Limb (tissue), 2 donors: ENCODE data around the gene PRDM5.

Experiments
- DNase-seq, 2 donors: peaks; one replicate each; pipeline ENCODE4 v3.0.0-alpha.2; 2016; ENCODE audit errors: extremely low spot score in 2 of 2

The PRDM5 gene

DNA sequence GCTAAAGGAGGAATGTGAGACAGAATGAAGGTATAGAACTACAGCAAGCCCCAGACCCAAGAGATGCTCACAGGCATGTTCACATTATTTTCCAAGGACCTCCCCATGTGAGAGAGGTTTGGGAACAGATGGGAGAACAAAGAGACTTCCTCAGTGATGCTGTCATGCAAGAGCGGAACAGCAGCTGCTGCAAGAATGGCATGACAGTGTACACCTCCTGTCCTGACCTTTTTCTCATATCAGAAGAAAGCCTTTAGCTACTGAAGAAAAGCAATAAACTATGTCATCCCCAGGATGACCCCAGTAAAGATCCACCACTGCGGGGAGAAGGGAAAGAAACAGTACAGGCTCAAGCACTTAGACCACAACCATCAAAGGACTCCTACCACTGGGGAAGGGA is 7.2 kb downstream of the PRDM5 start:
- DNase-seq: no peak

DNA sequence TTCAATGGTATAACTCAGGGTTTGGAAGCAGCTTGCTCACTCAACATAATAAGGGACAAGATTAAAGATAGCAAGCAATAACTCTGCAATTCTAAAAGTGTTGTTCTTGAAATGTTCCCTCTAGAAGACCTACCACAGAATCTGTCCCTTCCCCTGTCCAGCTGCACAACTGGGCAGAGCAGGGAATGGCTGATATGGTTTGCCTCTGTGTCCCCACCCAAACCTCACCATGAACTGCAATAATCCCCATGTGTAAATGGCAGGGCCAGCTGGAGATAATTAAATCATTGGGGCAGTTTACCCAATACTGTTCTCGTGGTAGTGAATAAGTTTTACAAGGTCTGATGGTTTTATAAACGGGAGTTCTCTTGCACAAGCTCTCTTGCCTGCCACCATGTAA is 19.1 kb downstream of the PRDM5 start:
- no peak for DNase-seq

DNA sequence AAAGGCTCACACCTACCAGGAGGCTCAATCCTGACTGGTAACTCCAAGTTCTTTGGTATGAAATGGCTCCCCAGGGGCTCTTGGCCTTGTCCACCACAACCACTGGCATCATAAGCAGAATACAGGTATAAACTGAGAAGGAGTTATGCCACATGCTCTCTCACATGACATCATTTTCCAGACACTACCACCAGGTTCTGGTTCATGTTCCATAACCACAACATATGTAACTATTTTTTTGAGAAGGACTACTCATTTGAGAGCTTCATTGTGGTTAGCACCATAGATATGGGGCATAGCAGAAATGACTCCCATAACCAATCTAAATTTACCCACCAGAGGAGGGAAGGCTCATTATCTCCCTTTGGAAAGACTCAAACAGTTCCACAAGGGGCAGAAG is 19.6 kb downstream of the PRDM5 start:
- no peak for DNase-seq

DNA sequence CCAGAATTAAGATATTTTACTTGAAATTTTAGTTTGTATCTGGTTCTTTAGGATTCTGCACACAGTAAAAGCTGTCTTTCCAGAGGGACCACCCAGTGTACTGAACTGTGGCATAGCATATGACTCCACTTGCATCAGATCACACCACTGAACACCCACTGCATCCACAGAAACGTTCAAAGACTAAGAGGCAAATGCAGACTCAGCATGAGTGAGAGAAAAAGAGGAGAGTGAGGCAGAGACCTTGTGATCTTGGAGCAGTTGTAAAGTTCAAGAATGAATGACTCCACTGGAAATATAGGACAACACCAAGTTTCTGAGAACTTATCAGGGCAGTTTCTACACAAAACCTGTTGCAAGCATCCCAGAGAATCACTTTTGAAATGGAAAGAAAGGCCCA is 20.8 kb downstream of the PRDM5 start:
- no peak for DNase-seq

DNA sequence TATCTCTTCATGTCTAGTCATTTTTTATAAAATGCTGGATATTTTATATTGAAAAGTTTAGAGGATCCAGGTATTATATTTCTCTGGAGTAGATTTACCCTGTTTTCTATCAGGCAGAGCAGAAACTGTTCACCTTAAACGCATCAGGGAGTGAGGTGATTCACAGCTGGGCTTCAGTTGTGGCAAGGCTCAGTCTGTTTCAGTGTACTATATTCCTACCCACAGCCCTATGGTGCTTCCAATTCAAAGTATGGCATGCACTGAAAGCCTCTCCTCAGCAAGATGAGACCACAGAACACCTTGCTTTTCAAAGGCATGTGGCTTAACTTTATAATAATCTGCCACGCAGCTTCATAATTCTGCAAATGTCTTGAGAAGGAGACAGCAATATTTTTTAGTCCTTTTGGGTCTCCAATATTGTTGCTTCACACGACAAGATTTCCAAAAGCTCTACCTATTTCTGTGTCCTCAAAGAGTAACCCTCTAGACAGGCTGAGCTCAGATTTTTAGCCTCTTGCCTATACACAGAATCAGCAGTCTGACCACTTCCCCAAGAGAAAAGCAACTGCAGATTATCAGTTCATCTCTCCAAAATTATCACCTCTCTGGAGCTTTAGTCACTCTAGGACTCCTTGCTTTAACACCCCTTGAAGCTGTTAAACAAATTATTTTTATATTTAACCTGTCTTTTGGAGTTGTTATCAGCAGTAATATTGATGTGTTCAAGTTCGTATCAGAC is 24.4 kb downstream of the PRDM5 start:
- DNase-seq: no peak

DNA sequence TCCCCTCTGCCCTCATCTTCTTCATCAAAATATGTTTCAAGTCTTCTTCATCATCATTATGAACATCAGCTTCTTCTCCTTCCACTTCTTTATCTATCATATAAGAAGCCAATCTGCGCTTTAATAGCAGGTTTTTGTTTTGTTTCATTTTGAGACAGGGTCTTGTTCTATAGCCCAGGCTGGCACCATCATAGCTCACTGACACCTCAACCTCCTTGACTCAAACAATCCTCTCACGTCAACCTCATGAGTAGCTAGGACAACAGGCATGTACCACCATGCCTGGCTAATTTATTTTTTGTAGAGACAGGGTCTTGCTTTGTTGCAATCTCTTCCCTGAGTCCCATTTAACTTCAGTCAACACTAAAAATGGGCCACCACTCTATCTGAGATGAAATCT is 27.0 kb downstream of the PRDM5 start:
- no peak for DNase-seq

DNA sequence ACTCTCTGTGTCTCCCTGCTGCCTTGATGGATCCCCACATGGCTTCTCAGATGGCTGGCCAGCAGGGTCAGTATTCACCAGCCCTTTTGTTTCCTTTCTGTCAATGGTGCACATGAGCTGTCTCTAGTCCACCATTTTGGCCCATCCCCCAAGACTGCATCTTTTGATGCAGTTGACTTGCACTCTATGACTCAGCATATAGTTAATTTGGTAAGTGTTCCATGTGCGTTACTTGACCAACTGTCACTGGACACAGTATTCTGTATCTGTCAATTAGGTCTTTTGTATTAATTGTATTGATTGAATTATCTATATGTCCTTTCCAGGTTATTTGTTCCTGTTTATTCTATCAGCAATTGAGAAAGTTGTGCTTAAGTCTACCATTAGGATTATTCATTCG is 29.2 kb downstream of the PRDM5 start:
- DNase-seq: no peak

DNA sequence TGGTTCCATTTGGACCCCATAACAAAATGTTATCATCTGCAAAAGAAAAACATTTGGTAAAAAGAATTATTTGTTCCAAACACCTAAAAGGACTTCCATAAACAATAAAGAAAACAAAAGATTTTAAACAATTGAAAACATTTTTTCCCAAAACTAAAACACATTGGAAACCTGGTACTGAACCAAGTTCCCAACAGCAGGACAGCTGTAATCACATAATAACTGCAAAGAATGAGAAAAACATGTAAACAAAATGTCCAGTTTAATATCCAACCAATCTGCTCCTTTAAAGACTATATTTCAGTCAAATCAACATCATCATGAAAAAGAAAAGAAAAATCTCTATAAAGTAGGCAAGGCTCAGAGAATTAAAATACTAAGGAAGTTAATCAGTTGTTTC is 36.3 kb downstream of the PRDM5 start:
- DNase-seq: no peak

DNA sequence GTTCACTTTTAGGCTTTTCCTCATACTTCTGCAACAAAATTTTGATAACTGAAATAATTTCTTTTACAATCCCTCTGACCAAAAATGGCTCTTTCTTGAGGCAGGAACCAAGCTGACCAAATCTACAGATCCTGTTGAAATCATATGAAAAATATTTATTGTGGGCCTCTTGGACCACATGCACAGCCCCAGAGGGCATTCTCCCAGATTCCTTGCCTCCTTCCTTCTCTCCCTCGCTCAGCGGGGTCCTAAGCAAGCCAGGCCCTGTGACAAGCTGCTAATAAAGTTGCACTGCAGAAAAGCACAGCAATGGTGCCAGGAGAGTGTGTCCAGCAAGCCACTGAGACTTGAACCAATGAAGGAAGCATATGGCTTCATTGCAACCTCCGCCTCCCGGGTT is 40.7 kb downstream of the PRDM5 start:
- DNase-seq: no peak

DNA sequence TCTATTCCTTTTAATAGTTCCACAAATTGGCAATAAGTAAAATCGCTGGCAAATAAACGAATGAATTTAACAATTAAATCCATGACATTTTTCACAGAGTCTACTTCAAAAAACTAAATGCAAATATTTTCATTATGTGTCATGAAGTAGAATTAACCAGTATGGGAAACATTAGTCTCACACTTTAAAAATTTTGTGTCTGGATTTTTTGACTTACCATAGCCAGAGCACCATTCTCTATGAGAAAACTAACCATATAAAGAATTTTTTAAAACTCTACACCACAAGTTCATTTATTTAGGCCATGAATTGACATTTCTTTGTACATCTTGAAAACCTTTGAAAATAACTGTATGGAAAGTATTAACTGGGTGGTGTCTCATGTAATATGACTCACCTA is 41.2 kb downstream of the PRDM5 start:
- DNase-seq: no peak

DNA sequence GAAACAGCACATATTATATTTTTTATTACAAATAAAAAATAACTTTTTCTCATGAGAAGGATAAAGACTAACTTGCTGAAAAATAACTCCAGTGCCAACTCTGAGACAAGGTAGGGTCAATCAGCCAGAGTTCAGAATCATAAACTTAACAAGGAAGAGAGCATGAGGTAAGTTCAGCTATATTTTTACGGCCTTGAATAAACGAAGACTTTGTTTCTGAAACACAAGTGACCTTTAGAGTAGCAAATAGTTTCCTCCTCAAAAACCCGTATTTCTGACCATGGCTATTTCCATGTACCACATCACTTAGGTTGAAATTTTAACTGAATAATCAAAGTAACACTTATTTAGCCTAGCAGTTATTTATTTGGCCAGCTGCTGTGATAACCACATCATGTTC is 45.5 kb downstream of the PRDM5 start:
- no peak for DNase-seq

DNA sequence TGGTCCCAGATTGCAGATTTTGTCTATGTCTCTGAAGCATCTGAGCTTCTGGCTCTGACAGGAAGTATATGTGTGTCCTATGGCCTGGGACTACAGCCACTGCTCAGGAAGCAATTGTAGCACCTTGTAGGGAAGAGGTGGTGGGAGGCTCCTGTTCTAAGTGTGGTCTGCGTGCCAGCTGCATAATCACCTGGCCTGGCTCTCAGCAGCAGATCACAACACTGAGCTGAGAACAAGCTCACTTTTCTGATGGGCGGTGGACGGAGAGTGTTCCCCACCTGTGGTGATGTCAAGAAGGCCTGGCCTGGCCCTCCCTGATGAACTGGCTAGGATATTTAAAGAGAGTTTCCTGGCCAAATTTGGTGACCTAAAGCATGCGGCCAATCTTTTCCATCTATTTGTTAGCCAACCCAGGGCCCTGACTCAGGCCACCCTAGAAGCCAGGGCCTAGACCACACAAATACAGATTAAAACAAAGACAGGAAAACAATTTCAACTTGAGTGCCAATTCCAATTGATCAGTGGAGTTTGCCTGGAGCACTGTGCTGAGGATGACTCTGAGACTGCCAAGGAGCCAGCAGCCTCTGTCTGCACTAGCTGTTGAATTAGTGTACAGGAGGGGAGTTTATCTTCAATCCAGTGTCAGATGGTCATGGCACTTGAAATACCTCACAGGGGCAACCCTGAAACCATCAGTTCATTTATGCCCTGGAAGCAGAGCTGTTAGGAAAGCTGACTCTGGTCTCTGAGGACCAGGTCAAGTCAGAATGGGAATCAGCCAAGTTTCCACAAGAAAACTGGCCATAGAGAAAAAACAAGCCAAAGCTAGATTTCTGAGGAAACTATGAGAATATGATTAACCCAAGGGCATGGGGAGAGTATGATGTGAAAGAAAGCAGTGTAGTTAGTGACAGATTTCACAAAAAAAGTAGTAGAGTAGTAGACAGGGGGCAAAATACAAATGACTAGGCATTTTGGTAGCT is 47.4 kb downstream of the PRDM5 start:
- DNase-seq: no peak

DNA sequence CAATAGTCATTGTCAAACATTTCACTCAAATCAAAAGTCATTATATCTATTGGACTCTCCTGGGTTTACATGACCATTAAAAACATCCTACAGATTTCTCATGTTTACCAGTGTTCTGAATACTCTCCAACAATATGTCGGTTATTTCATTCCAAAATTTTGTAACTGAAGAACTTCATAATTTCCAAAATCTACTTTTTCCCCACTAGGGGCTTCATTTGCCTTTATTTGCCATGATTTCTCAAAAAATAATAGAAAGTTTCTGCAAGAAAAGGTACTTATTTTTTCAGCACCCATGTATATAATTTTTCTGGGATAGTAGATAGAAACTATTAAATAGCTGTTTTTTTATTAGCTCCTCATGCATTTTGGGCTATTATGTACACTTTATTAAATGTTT is 49.0 kb downstream of the PRDM5 start:
- DNase-seq: no peak

DNA sequence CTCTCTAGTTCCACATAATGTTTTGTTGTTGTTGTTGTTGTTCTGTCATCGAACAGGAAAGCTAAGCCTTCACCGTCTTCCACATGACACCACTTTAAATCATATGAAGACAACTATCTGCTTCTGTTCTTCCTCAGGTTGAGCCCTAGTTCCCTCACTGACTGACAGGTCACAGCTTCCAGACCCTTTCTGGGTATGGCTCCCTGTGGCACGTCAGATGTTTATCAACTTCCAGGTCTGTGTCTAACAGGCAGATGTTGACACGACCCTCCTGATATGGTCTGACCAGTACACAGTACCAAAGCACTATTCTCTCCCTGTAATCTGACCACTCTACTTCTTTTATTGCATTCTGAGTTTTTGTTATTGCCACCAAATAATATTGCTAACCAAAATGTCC is 51.4 kb downstream of the PRDM5 start:
- no peak for DNase-seq

DNA sequence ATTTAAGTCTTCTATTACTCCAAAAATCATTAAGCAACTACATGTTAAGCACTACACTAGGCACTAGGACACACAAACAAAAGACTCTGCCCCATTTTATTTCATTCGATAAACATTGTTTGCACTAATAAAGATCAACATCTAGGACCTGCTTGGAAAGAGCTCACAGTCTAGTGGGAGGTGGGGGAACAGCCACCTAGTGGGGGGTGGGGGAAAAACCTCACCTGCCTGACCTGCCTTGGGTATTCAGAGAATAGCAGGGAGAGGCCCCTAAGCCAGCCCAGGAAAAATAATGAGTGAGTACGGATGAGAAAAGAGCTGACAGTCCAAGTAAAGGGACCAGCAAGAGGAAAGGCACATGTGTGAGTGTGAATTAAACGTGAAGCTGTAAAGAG is 52.2 kb downstream of the PRDM5 start:
- no peak for DNase-seq

DNA sequence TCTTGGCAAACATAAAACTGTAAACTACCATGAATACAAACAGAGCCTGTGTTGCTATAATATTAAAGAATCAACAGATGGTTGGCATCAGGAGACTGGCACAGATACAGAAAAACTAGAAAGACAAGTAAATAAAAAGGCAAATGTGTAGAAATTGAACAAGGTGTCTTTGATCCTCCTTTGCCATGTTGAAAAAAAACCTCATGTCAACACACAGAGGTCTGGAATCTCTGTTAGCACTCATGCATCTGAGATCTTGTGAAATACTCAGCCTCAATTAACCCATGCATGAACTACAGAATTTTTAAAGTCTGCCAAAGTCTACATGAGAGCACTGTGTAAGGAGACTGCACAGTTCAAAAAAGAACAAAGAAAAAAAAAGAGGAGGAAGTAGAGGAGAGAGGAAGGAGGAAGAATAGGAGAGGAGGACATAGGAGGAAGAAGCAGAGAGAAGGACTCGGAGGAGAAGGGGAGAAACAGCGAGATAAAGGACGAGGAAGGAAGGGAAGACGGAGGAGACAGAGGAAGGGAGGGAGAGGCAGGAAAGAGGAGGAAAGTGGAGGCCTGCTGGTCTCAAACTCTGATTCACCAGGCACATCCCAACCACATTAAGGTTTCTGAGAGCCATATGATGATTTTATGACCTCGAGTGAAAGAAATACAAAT is 52.8 kb downstream of the PRDM5 start:
- no peak for DNase-seq

DNA sequence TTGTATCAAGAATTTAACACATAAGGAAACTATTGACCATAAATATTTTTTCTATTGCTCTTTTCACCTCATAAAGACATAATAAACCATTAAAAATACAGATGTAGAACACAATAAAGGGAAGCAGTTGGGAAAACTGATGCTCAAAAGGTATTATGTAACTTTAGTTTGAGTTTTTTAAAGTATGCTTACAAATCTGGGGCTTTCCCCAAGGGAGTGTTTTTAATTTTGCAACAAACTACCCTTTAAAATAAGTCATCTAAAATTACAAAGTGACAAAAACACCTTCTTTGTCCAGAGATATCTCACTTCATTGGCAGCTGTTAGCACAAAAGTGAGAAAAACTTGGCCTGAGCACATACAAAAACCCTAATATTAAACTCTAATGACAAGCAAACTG is 55.0 kb downstream of the PRDM5 start:
- DNase-seq: no peak

DNA sequence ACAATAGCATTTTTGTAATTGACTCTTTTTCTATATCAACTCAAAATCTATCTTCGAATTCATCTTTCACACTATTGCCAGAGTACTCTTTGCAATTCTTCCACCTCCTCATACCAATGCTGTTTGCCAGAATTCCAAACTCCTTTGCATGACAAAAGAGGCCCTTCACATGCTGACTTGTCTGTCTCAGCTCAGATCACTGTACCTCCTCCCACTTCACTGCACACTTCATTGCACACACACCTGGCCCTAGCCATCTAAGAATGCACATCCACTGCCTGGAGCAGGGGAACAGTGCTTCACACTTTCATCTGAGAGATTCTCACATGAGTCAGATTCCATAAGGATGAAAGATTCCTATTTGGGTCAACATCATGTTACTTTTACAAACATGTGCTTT is 56.5 kb downstream of the PRDM5 start:
- DNase-seq: no peak

DNA sequence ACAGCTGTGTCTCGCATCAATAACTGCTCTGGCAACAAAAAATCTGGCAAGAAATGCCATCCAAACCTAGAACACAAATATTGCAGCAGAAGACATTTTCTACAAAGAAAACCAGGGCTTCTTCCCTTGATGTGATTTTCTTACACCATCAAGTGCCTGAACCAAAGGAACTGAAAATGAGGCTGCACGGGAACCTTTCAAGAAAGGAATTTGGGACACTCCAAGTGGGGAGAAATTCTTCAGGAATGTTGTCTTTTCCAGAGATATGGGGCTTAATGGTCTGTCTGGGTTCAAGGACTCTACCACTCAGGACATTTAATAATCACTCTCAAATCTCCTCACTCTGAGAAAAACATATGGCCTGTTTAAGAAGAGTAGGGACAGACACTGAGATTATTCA is 57.6 kb downstream of the PRDM5 start:
- no peak for DNase-seq

DNA sequence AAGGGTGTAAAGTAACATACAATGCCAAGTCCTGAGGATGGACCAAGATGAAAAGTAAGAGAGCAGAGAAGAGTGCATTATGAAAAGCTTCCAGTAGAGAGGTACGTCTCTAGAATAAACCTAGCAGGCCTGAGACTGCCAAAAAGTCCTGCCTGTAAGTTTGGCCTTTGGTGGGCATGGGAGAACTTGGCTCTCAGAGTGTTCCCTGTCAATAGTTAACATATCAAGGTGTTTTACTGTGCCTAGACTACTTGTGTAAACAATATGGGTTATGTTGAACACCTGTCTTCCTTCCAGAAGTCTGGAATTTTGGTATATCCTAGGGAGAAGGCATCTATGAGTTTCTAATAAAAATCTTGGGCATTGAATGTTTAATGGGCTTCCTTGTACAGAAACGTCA is 60.1 kb downstream of the PRDM5 start:
- DNase-seq: no peak

DNA sequence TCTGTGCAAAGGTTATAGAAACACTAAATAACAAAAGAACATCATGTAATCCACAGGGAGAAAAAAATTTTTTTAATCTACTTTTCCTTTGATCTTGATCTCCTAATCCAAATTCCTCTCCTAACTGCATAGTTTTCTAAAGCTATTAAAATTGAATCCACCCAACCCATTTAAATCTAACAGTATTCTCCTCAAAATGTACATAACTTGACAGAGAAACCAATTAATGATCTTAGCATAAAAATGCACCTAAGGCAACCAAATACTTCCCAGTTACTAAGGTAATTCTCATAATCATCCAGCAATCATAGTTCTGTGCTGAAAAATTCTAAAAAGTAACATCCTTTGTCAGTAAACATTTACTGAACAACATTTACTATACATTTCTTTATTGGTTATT is 60.7 kb downstream of the PRDM5 start:
- DNase-seq: no peak

DNA sequence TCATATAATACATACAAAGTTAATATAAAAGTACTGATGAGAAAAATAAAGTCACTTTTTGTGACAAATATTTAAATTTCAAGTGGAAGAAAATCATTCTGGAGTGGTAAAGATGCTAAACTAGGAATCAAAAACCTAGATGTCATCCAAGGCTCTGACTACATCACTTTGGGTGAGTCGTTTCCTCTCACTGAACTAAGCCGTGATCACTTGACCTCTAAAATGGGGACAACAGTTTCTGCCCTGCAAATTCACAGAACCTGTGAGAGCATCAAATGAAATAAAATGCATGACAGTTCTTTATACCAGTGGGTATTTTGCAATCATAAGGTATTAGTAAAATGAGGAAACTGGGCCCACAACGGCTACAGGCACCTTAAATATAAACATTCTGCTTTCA is 63.8 kb downstream of the PRDM5 start:
- DNase-seq: no peak
